ENCODE results near the gene BCAS1. TPM values are rescaled to one million over a fixed set of nuclear protein-coding genes. Genes with fewer than 3 reads are reported as not detected.
A peak's percentile ranks its signal among the peaks of the same experiment; 100 is the strongest.

BCAS1 gene
- total RNA-seq, 2 donors from 2014 or later = not detected

DNA sequence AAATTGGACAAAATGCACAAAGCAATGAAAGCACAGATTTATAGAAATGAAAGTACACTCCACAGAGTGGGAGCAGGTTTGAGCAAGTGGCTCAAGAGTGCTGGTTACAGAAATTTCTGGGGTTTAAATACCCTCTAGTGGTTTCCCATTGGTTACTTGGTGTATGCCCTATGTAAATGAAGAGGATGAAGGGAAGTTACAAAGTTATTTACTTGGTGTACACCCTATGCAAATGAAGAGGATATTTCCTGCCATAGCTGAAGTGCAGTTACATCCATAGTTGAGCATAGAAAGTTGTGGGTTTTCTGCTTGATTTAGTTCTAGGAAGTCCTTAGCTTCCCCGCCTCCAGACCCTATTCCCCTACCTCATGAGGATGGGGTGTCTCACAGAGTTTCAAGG is 22.7 kb downstream of the BCAS1 start:
- Mint-ChIP-seq H3K9me3 (no peaks in the 10 kb centered on the region), H3K27ac (no peak overlapping the region), H3K27me3 (ENCODE audit: low read depth) (peaks cover 12% of the 10 kb centered on the region), H3K36me3 (ENCODE audit: insufficient read depth in 2 of 2) (peaks cover 0 to 3% of the 10 kb centered on the region in 2 donors), H3K4me1 (ENCODE audit: low read depth) (peaks cover 32% of the 10 kb centered on the region), H3K4me3 (no peak overlapping the region)
- DNase-seq (no peak), ATAC-seq (replicated peaks in 1 of 2) (no peak)

GRCh38 chr20:54047048-54047447 is 23.3 kb downstream of the BCAS1 start:
- Mint-ChIP-seq H3K4me3 (no peak overlapping the region), H3K36me3 (ENCODE audit: insufficient read depth in 2 of 2) (peaks cover 0 to 3% of the 10 kb centered on the region in 2 donors), H3K27me3 (ENCODE audit: low read depth) (peaks cover 12% of the 10 kb centered on the region), H3K9me3 (no peaks in the 10 kb centered on the region), H3K4me1 (ENCODE audit: low read depth) (peaks cover 34% of the 10 kb centered on the region), H3K27ac (no peak overlapping the region)
- no peak for DNase-seq
- no peak for ATAC-seq (replicated peaks in 1 of 2)

DNA sequence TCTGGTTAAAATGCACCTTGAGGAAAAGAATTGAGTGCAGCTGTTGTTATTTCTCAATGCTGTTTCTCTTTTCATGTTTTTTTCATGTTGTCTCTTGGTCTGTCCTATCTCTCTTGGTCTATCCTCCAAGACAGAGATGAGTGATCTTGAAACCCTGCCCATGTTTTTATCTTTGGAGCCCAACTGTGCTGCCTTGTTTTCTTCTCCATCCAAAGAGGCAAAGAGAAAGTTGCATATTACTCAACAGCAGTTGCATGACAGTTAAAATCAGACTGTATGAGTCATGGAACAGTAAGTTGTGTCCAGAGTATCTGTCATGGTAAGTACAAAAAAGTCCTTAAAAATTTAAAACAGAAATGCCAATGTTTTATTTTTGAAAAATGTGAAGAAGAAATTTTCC is 26.2 kb downstream of the BCAS1 start:
- peak; percentile 25 to 42 for DNase-seq
- peak overlapping the region; percentile 77 to 78 for H3K4me3 Mint-ChIP-seq
- peaks cover 0 to 3% of the 10 kb centered on the region in 2 donors for H3K36me3 Mint-ChIP-seq (ENCODE audit: insufficient read depth in 2 of 2)
- H3K27me3 Mint-ChIP-seq (ENCODE audit: low read depth) = no peaks in the 10 kb centered on the region
- ATAC-seq (replicated peaks in 1 of 2) = peak; percentile 92
- peaks cover 34% of the 10 kb centered on the region for H3K4me1 Mint-ChIP-seq (ENCODE audit: low read depth)
- peak overlapping the region; percentile 75 for H3K27ac Mint-ChIP-seq
- H3K9me3 Mint-ChIP-seq = no peaks in the 10 kb centered on the region

- H3K36me3 Mint-ChIP-seq (ENCODE audit: insufficient read depth in 2 of 2) = peaks cover 0 to 3% of the 10 kb centered on the region in 2 donors
- no peak overlapping the region for H3K27ac Mint-ChIP-seq
- H3K4me3 Mint-ChIP-seq = no peak overlapping the region
- peak; percentile 66 to 68 for ATAC-seq (replicated peaks in 1 of 2)
- no peaks in the 10 kb centered on the region for H3K9me3 Mint-ChIP-seq
- peaks cover 34% of the 10 kb centered on the region for H3K4me1 Mint-ChIP-seq (ENCODE audit: low read depth)
- peak in 1 of 2 donors; percentile 44 for DNase-seq
- no peaks in the 10 kb centered on the region for H3K27me3 Mint-ChIP-seq (ENCODE audit: low read depth)
These were observed 27.1 kb downstream of the BCAS1 start for GRCh38 chr20:54043076-54043967.

DNA sequence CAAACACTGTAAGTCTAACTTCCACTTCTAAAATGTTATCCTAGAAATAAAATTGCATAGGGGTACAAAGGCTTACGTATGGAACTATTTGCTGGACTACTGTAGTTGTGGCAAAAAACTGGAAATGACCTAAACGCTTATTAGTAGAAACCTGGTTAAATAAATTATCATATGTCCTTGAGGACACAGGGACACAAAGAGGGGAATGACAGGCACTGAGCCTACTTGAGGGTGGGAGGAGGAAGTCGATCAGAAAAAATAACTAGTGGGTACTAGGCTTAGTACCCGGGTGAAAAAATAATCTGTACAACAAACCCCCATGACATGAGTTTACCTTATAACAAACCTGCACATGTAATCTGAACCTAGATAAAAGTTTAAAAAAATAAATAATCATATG is 28.4 kb downstream of the BCAS1 start:
- H3K4me3 Mint-ChIP-seq = no peak overlapping the region
- H3K4me1 Mint-ChIP-seq (ENCODE audit: low read depth) = peaks cover 27% of the 10 kb centered on the region
- ATAC-seq (replicated peaks in 1 of 2) (no peak), DNase-seq (no peak)
- H3K27me3 Mint-ChIP-seq (ENCODE audit: low read depth) = no peaks in the 10 kb centered on the region
- H3K36me3 Mint-ChIP-seq (ENCODE audit: insufficient read depth in 2 of 2) = no peaks in the 10 kb centered on the region
- no peak overlapping the region for H3K27ac Mint-ChIP-seq
- H3K9me3 Mint-ChIP-seq = no peaks in the 10 kb centered on the region

DNA sequence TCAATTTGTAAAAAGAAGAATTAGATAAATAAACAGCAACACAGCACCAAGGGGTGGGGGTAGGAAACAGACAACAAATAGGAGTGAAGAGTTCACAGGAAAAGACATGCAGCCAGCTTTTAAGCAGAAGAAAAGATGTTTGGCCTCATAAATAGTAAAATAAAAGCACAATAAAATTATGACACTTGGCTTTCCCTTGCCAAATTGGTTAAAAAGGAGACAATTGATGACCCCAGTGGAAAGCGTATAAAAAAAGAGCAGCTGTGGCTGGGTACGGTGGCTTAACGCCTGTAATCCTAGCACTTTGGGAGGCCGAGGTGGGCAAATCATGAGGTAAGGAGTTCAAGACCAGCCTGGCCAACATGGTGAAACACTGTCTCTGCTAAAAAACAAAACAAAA is 29.1 kb downstream of the BCAS1 start:
- ATAC-seq (replicated peaks in 1 of 2) = no peak
- no peak overlapping the region for H3K27ac Mint-ChIP-seq
- peaks cover 27% of the 10 kb centered on the region for H3K4me1 Mint-ChIP-seq (ENCODE audit: low read depth)
- no peak for DNase-seq
- no peaks in the 10 kb centered on the region for H3K27me3 Mint-ChIP-seq (ENCODE audit: low read depth)
- H3K36me3 Mint-ChIP-seq (ENCODE audit: insufficient read depth in 2 of 2) = no peaks in the 10 kb centered on the region
- H3K9me3 Mint-ChIP-seq = no peaks in the 10 kb centered on the region
- H3K4me3 Mint-ChIP-seq = no peak overlapping the region

DNA sequence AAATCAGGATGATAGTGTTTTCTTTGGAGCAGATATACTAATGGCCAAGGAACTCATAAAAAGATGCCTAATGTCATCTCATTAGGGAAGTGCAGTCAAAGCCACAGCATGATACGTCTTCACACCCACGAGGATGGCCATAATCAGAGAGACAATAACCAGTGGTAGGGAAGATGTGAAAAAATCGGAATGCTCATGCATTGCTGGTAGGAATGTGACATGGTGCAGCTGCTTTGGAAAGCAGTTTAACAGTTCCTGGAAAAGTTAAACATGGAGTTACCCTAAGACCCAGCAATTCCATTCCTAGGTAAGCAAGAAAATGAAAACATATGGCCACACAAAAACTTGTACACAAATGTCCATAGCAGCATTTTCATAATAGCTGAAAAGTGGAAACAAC is 29.9 kb downstream of the BCAS1 start:
- peaks cover 27% of the 10 kb centered on the region for H3K4me1 Mint-ChIP-seq (ENCODE audit: low read depth)
- no peaks in the 10 kb centered on the region for H3K9me3 Mint-ChIP-seq
- no peak overlapping the region for H3K27ac Mint-ChIP-seq
- no peaks in the 10 kb centered on the region for H3K27me3 Mint-ChIP-seq (ENCODE audit: low read depth)
- no peak for ATAC-seq (replicated peaks in 1 of 2)
- no peaks in the 10 kb centered on the region for H3K36me3 Mint-ChIP-seq (ENCODE audit: insufficient read depth in 2 of 2)
- no peak for DNase-seq
- H3K4me3 Mint-ChIP-seq = no peak overlapping the region

DNA sequence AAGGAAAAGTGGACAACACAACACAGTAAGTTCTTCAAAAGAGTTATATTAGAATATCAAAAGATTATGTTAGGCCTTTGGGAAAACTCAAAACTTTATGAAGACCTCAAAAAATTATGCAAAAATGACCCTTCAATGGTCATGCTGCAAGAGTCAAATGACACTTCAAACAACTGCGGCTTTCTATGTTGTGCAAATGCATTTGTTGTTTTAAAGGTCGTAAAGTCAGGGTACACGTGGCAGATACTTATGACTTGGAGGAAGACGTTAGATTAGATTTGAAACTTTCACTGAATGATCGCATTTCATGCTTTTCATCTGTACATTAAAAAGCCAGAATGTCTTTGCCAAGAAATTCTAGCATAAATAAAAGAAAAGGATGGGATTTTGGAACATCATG is 31.4 kb downstream of the BCAS1 start:
- DNase-seq (no peak), ATAC-seq (replicated peaks in 1 of 2) (no peak)
- no peaks in the 10 kb centered on the region for H3K9me3 Mint-ChIP-seq
- H3K36me3 Mint-ChIP-seq (ENCODE audit: insufficient read depth in 2 of 2) = no peaks in the 10 kb centered on the region
- no peaks in the 10 kb centered on the region for H3K27me3 Mint-ChIP-seq (ENCODE audit: low read depth)
- no peak overlapping the region for H3K27ac Mint-ChIP-seq
- H3K4me1 Mint-ChIP-seq (ENCODE audit: low read depth) = peaks cover 14% of the 10 kb centered on the region
- H3K4me3 Mint-ChIP-seq = no peak overlapping the region

DNA sequence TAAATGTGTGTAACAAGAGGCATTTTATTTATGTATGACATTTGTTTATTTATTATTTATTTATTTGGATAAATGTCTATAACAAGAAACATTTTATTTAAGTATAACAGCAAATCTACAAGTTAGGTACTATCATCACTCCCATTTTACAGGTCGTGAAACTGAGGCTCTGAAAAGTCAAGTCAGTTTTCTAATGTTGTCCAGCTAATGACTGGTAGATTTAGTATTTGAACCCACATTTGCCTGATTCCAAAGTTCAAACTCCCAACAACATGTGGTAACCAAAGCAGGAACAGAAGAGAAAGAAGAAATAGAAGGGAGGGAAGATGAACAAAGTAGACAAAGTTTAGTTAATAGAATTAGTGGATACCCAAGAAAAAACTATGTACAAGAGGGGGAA is 32.9 kb downstream of the BCAS1 start:
- no peak overlapping the region for H3K27ac Mint-ChIP-seq
- no peaks in the 10 kb centered on the region for H3K36me3 Mint-ChIP-seq (ENCODE audit: insufficient read depth in 2 of 2)
- H3K4me3 Mint-ChIP-seq = no peak overlapping the region
- no peaks in the 10 kb centered on the region for H3K4me1 Mint-ChIP-seq (ENCODE audit: low read depth)
- ATAC-seq (replicated peaks in 1 of 2) = no peak
- no peak for DNase-seq
- peaks cover 2 to 4% of the 10 kb centered on the region in 2 donors for H3K9me3 Mint-ChIP-seq
- H3K27me3 Mint-ChIP-seq (ENCODE audit: low read depth) = peaks cover 6% of the 10 kb centered on the region

DNA sequence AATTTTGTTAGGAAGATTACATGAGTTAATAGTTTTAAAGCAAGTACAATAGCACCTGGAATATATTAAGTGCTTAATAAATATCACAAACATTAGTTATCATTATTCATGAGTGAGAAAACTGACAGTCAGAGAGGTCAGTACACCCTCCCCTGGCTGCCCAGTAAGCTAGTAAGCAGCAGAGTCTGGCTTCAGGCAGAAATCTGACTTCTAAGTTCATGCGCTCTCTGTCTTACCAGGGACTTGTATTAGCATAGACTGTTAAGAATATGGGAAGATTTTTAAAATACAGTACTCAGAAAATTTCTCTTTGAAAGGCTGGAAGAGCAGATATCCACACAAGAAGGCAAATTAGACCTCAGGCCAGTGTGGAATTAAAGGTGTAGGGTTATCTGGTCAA is 40.8 kb downstream of the BCAS1 start:
- Mint-ChIP-seq H3K9me3 (peaks cover 9 to 11% of the 10 kb centered on the region in 2 donors), H3K36me3 (ENCODE audit: insufficient read depth in 2 of 2) (peaks cover 1 to 6% of the 10 kb centered on the region in 2 donors), H3K4me3 (no peak overlapping the region), H3K27ac (no peak overlapping the region), H3K4me1 (ENCODE audit: low read depth) (no peaks in the 10 kb centered on the region), H3K27me3 (ENCODE audit: low read depth) (peaks cover 45% of the 10 kb centered on the region)
- DNase-seq (no peak), ATAC-seq (replicated peaks in 1 of 2) (no peak)

DNA sequence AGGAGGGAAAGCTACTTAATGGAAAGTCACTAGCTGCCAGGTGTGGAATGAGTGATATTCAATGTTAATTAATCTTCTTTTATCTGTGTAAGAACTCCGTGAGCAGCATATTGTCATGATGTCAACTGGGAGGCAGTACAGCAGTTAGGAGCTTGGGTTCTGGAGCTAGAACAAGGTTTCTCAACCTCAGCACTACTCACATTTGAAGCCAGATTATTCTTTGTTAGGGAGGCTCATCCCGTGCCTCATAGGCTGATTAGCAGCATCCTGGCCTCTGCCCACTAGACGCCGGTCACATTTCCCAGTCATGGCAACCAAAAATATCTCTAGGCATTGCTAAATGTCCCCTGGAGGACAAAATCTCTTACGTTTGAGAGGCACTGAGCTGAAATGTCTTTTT is 41.2 kb downstream of the BCAS1 start:
- H3K9me3 Mint-ChIP-seq = peaks cover 10 to 11% of the 10 kb centered on the region in 2 donors
- peaks cover 50% of the 10 kb centered on the region for H3K27me3 Mint-ChIP-seq (ENCODE audit: low read depth)
- ATAC-seq (replicated peaks in 1 of 2) (no peak), DNase-seq (no peak)
- peaks cover 1 to 6% of the 10 kb centered on the region in 2 donors for H3K36me3 Mint-ChIP-seq (ENCODE audit: insufficient read depth in 2 of 2)
- no peaks in the 10 kb centered on the region for H3K4me1 Mint-ChIP-seq (ENCODE audit: low read depth)
- H3K4me3 Mint-ChIP-seq = no peak overlapping the region
- no peak overlapping the region for H3K27ac Mint-ChIP-seq

DNA sequence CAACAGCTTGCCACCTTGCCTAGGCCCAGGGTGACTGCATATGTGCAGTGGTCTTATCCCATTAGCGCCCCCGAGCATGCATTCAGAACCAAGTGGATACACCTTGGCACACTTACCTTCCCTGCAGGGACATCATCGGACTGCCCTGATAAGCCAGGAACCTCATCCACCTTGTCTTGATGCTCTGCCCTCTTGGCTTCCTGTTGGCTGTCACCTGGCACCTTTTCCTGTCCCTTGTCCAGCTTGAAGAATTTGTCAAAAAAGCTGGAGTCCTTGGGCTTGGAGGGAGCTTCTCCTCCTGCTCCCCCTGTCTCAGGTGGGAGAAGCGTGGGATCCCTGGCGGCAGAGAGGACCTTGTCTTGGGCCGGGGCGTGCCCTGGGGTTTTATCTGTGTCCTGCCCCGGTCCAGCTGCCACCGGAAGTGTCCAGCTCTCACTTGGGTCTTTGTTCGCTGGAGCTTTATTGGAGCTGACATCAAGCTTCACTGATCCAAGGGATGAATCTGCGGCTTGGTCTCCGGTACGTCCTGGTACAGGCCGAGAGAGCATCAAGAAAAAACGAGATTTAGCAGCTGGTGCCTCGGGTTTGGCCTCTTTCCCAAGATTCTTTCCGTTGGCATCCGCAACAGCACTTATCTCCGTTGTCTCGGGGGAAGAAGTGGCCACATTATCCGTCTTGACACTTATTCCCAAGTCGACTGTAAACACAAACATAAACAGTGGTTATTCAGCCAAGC is 42.0 kb downstream of the BCAS1 start:
- Mint-ChIP-seq H3K9me3 (peaks cover 11% of the 10 kb centered on the region in 2 donors), H3K27me3 (ENCODE audit: low read depth) (peaks cover 55% of the 10 kb centered on the region), H3K4me3 (no peak overlapping the region), H3K27ac (no peak overlapping the region), H3K4me1 (ENCODE audit: low read depth) (no peaks in the 10 kb centered on the region), H3K36me3 (ENCODE audit: insufficient read depth in 2 of 2) (peaks cover 1 to 6% of the 10 kb centered on the region in 2 donors)
- DNase-seq (no peak), ATAC-seq (replicated peaks in 1 of 2) (no peak)

GRCh38 chr20:54027704-54028103 is 42.7 kb downstream of the BCAS1 start:
- peaks cover 7 to 9% of the 10 kb centered on the region in 2 donors for H3K9me3 Mint-ChIP-seq
- H3K4me1 Mint-ChIP-seq (ENCODE audit: low read depth) = no peaks in the 10 kb centered on the region
- H3K27me3 Mint-ChIP-seq (ENCODE audit: low read depth) = peaks cover 49% of the 10 kb centered on the region
- DNase-seq = no peak
- no peak overlapping the region for H3K4me3 Mint-ChIP-seq
- peaks cover 1 to 6% of the 10 kb centered on the region in 2 donors for H3K36me3 Mint-ChIP-seq (ENCODE audit: insufficient read depth in 2 of 2)
- H3K27ac Mint-ChIP-seq = no peak overlapping the region
- no peak for ATAC-seq (replicated peaks in 1 of 2)

Measured in activated T-cell treated with anti-CD3 and anti-CD28 coated beads, Interleukin-2, amount 50 U/mL, for 72 hours (primary cell).